Skeletal muscle satellite cell (primary cell): ENCODE data around the gene CLDND2.
A peak's percentile ranks its signal among the peaks of the same experiment; 100 is the strongest.

ENCODE experiments used
- H3K27me3 ChIP-seq: 2 replicates; pipeline ENCODE4 v1.7.0; 2013; ENCODE audit warnings: low read length; ENCODE audit not compliant: control insufficient read depth, insufficient read depth
- H3K36me3 ChIP-seq: 2 replicates; pipeline ENCODE4 v1.7.0; 2013; ENCODE audit warnings: mild to moderate bottlenecking, control low read depth, low read length; ENCODE audit not compliant: insufficient read depth
- H3K4me1 ChIP-seq: 2 replicates; pipeline ENCODE4 v1.7.0; 2013; ENCODE audit warnings: low read length; ENCODE audit not compliant: control insufficient read depth, insufficient read depth
- H3K4me2 ChIP-seq: 2 replicates; pipeline ENCODE4 v1.7.0; 2013; ENCODE audit warnings: mild to moderate bottlenecking, low read length
- H3K4me3 ChIP-seq: 2 replicates; pipeline ENCODE4 v1.7.0; 2013; ENCODE audit warnings: low read length
- H3K9ac ChIP-seq: 2 replicates; pipeline ENCODE4 v1.7.0; 2013; ENCODE audit warnings: mild to moderate bottlenecking, low read depth, low read length, moderate library complexity
- H3K9me3 ChIP-seq: replicated peaks from 2 replicates; pipeline ENCODE4 v1.7.0; 2013; ENCODE audit warnings: mild to moderate bottlenecking, control low read depth, low read length

CLDND2 gene

DNA sequence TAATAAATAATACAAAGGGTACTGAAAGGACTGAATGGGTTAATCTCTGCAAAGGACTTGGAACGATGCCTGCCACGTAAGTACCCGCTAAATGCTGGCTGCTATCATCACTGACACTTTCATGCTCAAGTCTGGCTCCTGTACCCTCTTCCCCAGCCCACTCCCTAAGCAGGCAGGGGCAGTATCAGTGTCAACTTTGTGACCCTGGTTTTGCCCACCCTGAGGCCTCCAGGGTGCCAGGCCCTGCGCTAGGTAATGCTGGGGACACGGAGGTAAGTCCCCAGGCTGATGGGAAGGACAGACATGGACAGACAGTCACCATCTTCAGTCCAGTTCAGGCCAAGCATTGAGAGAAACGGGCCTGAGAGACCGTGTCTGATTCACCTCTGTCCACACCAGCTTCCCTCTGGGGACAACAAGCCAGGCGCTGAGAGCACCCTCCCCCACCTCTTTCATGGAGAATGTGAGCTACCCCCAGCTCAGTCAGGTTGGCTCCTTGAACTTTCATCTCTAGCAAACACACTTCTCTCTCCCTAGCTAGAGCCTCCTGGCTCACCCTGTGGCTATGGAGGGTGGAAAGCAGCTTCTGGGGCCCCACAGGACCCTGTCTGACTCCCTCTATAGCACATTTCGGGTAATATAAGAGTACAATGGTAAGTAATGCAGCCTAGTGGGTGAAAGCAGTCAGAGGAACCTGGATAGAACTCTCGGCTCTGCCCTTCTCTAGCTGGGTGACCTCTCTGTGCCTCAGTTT lies 3.4 kb downstream of the CLDND2 start:
- peak overlapping the region; percentile 96 for H3K9ac ChIP-seq
- H3K4me3 ChIP-seq: peak overlapping the region; percentile 92
- H3K4me1 ChIP-seq: peaks cover 36% of the 10 kb centered on the region
- H3K27me3 ChIP-seq: no peaks in the 10 kb centered on the region
- no peaks in the 10 kb centered on the region for H3K9me3 ChIP-seq
- peak overlapping the region; percentile 98 for H3K4me2 ChIP-seq
- no peaks in the 10 kb centered on the region for H3K36me3 ChIP-seq

DNA sequence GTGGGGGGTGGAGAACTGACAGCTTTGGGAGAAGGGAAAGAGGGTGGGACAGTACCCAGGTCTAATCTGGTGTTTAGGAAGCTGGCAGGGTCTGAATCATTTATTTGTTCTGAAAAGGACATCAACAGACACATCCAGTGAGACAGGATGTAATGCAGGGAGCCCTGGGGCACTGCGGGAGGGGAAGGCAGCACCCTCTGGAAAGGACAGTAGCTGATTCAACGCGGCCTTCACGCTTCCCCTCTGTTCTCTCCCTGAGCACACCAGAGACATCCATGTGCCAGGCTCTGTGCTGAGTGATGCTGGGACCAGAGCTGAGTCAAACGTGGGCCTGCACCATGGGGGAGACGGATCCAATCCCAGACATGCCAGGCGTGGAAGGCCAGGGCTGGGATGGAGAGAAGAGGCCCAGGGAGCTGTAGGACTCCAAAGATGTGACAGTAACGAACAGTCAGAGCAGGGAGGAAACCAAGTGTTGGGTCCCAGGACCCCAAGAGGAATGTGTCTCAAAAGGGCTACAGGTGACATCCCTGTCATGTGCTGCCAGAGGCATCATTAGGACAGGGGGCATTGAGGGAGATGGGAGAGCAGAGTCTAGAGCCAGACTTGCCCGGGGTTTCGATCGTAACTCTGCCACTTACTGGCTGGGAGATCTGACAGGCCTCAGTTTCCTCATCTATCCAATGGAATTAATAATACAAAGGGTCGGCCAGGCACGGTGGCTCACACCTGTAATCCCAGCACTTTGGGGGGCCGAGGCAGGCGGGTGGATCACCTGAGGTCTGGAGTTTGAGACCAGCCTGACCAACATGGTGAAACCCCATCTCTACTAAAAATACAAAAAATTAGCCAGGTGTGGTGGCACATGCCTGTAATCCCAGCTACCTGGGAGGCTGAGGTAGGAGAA lies 4.3 kb downstream of the CLDND2 start:
- Histone ChIP-seq H3K4me1 (peaks cover 43% of the 10 kb centered on the region), H3K36me3 (no peaks in the 10 kb centered on the region), H3K9me3 (no peaks in the 10 kb centered on the region), H3K4me3 (no peak overlapping the region), H3K9ac (no peak overlapping the region), H3K4me2 (peak overlapping the region; percentile 12), H3K27me3 (no peaks in the 10 kb centered on the region)

DNA sequence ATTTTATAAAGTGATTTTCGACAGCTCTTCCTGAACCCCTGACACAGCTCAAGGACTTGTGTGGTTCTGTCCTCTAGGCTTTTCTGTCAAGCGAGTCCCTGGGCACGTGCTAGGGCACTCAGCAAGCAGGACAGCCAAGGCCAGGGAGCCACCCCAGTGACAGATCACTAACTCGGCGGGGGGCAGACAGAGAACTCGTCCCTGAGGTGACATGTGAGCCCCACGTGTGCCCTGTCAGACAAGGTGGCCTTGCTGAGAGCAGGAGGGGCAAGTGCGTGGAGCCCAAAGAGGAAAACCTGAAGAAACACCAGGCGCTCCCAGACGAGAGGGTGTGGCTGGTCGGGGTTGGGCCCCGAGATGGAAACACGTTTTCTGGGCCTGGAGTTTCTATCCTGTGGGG lies 7.6 kb downstream of the CLDND2 start:
- no peaks in the 10 kb centered on the region for H3K27me3 ChIP-seq
- H3K4me3 ChIP-seq: no peak overlapping the region
- no peaks in the 10 kb centered on the region for H3K9me3 ChIP-seq
- H3K9ac ChIP-seq: no peak overlapping the region
- H3K36me3 ChIP-seq: no peaks in the 10 kb centered on the region
- no peak overlapping the region for H3K4me2 ChIP-seq
- H3K4me1 ChIP-seq: peaks cover 37% of the 10 kb centered on the region

- Histone ChIP-seq H3K36me3 (no peaks in the 10 kb centered on the region), H3K4me2 (peak overlapping the region; percentile 40)
Measured at GRCh38 chr19:51359294-51359693, 9.5 kb downstream of the CLDND2 start.

GRCh38 chr19:51357952-51358351 lies 10.9 kb downstream of the CLDND2 start:
- H3K9me3 ChIP-seq: no peaks in the 10 kb centered on the region
- H3K36me3 ChIP-seq: no peaks in the 10 kb centered on the region
- peaks cover 20% of the 10 kb centered on the region for H3K4me1 ChIP-seq
- no peak overlapping the region for H3K4me2 ChIP-seq
- H3K4me3 ChIP-seq: no peak overlapping the region
- H3K9ac ChIP-seq: no peak overlapping the region
- H3K27me3 ChIP-seq: no peaks in the 10 kb centered on the region

More at GRCh38 chr19:51359294-51359693, 9.5 kb downstream of the CLDND2 start:
- H3K9ac ChIP-seq: no peak overlapping the region
- H3K9me3 ChIP-seq: no peaks in the 10 kb centered on the region
- peaks cover 28% of the 10 kb centered on the region for H3K4me1 ChIP-seq
- no peak overlapping the region for H3K4me3 ChIP-seq
- H3K27me3 ChIP-seq: no peaks in the 10 kb centered on the region

GRCh38 chr19:51356159-51356801 lies 12.5 kb downstream of the CLDND2 start:
- peaks cover 7% of the 10 kb centered on the region for H3K36me3 ChIP-seq
- H3K27me3 ChIP-seq: no peaks in the 10 kb centered on the region
- no peak overlapping the region for H3K4me2 ChIP-seq
- no peaks in the 10 kb centered on the region for H3K9me3 ChIP-seq
- no peak overlapping the region for H3K9ac ChIP-seq
- H3K4me3 ChIP-seq: no peak overlapping the region
- peaks cover 14% of the 10 kb centered on the region for H3K4me1 ChIP-seq

DNA sequence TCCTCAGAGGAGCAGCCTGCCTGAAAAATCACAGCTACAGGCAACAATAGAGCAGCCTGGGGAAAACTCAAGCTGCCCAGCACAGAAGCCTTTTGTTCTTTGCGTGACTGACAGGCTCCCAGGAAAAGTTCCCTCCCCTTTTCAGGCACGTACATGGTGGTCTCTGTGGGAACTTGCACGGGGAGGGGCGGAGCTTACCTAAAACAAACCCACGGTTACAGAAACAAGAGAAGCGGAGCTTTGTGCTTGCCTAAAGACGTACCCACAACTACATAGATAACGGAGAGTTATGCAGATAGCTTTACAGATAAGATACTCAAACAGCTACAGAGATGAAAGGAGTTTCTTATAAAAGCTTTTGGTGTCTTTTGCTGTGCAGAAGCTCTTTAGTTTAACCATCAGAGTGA lies 14.1 kb downstream of the CLDND2 start:
- Histone ChIP-seq H3K4me1 (peaks cover 21% of the 10 kb centered on the region), H3K27me3 (no peaks in the 10 kb centered on the region), H3K4me3 (no peak overlapping the region), H3K4me2 (no peak overlapping the region), H3K9ac (no peak overlapping the region), H3K36me3 (peaks cover 12% of the 10 kb centered on the region), H3K9me3 (no peaks in the 10 kb centered on the region)

- Histone ChIP-seq H3K4me1 (peaks cover 17% of the 10 kb centered on the region), H3K4me2 (no peak overlapping the region), H3K27me3 (no peaks in the 10 kb centered on the region), H3K9ac (no peak overlapping the region), H3K9me3 (no peaks in the 10 kb centered on the region), H3K4me3 (no peak overlapping the region), H3K36me3 (peaks cover 12% of the 10 kb centered on the region)
Measured at GRCh38 chr19:51354103-51354741, 14.6 kb downstream of the CLDND2 start.

DNA sequence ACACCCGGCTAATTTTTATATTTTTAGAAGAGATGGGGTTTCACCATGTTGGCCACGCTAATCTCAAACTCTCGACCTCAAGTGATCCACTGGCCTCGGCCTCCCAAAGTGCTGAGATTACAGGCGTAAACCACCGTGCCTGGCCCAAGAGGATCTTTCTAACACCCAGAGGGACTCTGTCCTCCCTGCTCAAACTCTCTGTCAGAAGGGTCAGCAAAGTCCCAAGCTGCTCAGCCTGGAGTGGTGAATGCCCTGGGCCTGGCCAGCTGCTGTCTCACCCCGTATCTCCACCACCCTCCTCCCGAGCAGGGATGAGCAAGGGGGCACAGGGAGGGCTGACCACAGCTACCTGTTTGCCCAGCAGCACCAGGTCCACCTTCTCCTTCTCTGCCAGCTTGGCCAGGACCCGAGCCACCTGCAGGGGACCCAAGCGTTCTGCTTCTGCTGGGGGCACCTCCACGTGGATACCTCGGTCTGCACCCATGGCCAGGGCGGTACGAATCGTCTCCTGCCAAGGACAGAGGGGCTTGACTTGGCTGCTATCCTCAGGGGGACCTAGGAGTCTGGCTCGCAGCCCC lies 15.9 kb downstream of the CLDND2 start:
- Histone ChIP-seq H3K27me3 (no peaks in the 10 kb centered on the region), H3K4me2 (no peak overlapping the region), H3K9ac (no peak overlapping the region)

GRCh38 chr19:51351266-51351990 lies 17.4 kb downstream of the CLDND2 start:
- H3K4me1 ChIP-seq: peaks cover 11% of the 10 kb centered on the region
- H3K9ac ChIP-seq: no peak overlapping the region
- no peak overlapping the region for H3K4me3 ChIP-seq
- no peak overlapping the region for H3K4me2 ChIP-seq
- peaks cover 23% of the 10 kb centered on the region for H3K36me3 ChIP-seq
- H3K27me3 ChIP-seq: no peaks in the 10 kb centered on the region
- no peaks in the 10 kb centered on the region for H3K9me3 ChIP-seq

More for the DNA sequence above, 15.9 kb downstream of the CLDND2 start:
- Histone ChIP-seq H3K4me1 (peaks cover 11% of the 10 kb centered on the region), H3K9me3 (no peaks in the 10 kb centered on the region), H3K36me3 (peaks cover 12% of the 10 kb centered on the region), H3K4me3 (no peak overlapping the region)
